Measurements from ENCODE around the gene GNG14. TPM values are rescaled to one million over a fixed set of nuclear protein-coding genes. Genes with fewer than 3 reads are reported as not detected.

Gene GNG14
- not detected in 2 replicates for total RNA-seq

GRCh38 chr19:12687496-12688196, at the start of gene GNG14:
Gene GNG14, plus strand, starts transcription at chr19:12687998. Its CDS starts 51 bp downstream, at chr19:12688049.

GRCh38 chr19:12666265-12667048, 21.3 kb upstream of the GNG14 start, which contains the start of the genes MAN2B1 and WDR83:
Gene MAN2B1, minus strand, starts transcription at chr19:12666742. Its CDS starts 41 bp downstream, at chr19:12666701.
Gene WDR83, plus strand, starts transcription at chr19:12666807. Its CDS starts 2,984 bp downstream, at chr19:12669791.

GRCh38 chr19:12681074-12681987, 6.5 kb upstream of the GNG14 start, which contains the start of gene DHPS:
Gene DHPS, minus strand, starts transcription at chr19:12681880. Its CDS starts 114 bp downstream, at chr19:12681766.

DNA sequence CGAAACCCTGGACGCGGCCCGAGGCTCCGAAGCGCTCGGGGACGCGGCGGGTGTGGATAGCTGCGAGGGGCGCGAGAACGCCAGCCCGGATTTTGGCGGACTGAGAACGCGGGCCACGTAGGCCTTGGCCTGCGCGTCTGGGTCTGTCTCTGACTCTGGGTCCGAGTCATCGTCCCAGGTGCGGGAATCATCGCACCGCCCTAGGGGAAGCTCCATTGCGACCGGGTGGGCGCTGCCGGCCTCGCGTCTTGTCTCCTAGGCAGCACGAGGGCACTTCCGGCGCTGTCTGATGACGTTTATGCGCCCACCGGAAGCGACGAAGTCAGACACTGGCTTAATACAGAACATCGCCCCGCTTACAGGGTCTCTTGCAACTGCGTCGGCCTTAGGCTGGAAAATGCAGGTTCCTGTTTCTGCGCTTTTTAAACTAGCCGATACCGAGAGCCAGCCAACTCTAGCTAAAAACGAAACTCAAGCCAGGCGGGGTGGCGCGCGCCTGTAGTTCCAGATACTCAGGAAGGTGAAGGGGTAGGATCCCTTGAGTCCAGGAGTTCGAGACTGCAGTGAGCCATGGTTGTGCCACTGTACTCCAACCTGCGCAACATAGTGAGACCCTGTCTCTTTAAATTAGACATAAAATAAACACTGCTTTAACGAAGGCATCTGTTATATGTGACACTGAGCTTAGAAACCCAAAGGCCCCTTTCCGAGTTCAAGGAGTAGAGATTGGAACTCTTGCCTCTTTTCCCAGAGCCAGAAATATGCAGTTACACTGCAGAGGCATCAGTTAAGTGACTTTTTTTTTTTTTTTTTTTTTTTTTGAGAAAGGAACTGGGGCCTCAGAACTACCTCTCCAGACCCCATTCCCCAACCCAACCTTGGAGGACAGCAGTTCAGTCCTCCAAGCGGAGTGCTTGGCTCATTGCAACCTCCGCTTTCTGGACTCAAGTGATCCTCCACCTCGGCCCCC, 8.9 kb downstream of the GNG14 start, which contains the start of gene FBXW9:
Gene FBXW9, minus strand, starts transcription at position 266 of the 970 bp plus-strand sequence. Its CDS starts 50 bp downstream, at position 216.

GRCh38 chr19:12723641-12724426, 36.0 kb downstream of the GNG14 start, which contains the start of gene TNPO2:
Gene TNPO2, minus strand, starts transcription at chr19:12723932. Its CDS starts 2,955 bp downstream, at chr19:12720977.

DNA sequence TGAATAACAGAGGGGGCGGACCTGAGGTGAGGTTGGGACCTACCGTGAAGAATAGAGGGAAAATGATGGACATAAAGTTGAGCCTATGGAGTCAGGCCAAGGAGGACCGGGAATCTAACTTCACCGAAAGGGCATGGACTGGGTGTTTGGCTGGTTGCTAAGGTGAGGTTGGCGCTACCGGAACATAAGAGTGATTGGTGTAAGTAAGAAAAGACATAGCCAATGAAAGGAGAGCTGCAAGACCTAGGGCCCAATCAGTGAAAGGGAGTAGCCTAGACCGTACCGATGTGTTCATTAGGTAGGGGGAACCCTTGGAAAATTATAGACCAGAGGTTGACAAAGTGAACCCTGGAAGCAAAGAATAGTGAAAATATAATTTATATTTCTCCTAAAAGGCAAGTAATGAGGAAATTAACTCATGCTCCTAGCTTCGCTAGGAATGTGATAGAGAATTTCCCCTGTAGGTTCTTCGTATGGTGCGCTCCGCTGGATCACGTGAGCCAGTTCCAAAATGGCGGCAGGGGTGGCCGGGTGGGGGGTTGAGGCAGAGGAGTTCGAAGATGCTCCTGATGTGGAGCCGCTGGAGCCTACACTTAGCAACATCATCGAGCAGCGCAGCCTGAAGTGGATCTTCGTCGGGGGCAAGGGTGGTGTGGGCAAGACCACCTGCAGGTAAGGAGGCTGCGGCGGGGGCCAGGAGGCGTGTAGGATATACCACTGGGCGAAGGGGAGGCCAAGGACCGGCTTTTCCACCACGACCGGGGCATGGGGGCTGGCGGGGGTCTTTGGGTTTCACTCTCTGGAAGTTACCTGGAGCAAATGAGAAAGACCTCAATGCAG, 49.4 kb downstream of the GNG14 start, which contains the start of gene GET3:
Gene GET3, plus strand, starts transcription at position 503 of the 840 bp plus-strand sequence. Its CDS starts 9 bp downstream, at position 512.

Other genes starting within 250 kb of the GNG14 start
- 1.6 and 2.2 TPM in 2 replicates for gene ZNF443, start 247.0 kb upstream of the GNG14 start, total RNA-seq
- gene ZNF709, start 203.2 kb upstream of the GNG14 start, total RNA-seq = 3.3 and 4.3 TPM in 2 replicates
- gene ZNF564, start 136.5 kb upstream of the GNG14 start, total RNA-seq = 6.8 and 11.4 TPM in 2 replicates
- gene ZNF490, start 77.2 kb upstream of the GNG14 start, total RNA-seq = 7.7 and 8.9 TPM in 2 replicates
- gene ZNF791, start 77.1 kb upstream of the GNG14 start, total RNA-seq = 11.2 and 14.1 TPM in 2 replicates
- 20.9 and 24.9 TPM in 2 replicates for gene MAN2B1, start 21.3 kb upstream of the GNG14 start, total RNA-seq
- gene WDR83, start 21.2 kb upstream of the GNG14 start, total RNA-seq = 8.8 and 11.3 TPM in 2 replicates
- 55.9 and 65.4 TPM in 2 replicates for gene DHPS, start 6.1 kb upstream of the GNG14 start, total RNA-seq
- gene FBXW9, start 8.6 kb downstream of the GNG14 start, total RNA-seq = 4.3 and 4.6 TPM in 2 replicates
- gene TNPO2, start 35.9 kb downstream of the GNG14 start, total RNA-seq = 19.8 and 27.3 TPM in 2 replicates
- gene TRIR, start 46.7 kb downstream of the GNG14 start, total RNA-seq = 140 and 192 TPM in 2 replicates
- 101 and 118 TPM in 2 replicates for gene GET3, start 49.5 kb downstream of the GNG14 start, total RNA-seq
- gene BEST2, start 63.8 kb downstream of the GNG14 start, total RNA-seq = not detected in 2 replicates
- gene HOOK2, start 87.6 kb downstream of the GNG14 start, total RNA-seq = 15.8 and 21.2 TPM in 2 replicates
- gene JUNB, start 103.5 kb downstream of the GNG14 start, total RNA-seq = 61.4 and 83.8 TPM in 2 replicates
- gene PRDX2, start 113.8 kb downstream of the GNG14 start, total RNA-seq = 244 and 259 TPM in 2 replicates
- 0.46 TPM in 1 of 2 replicates, not detected in the other for gene THSD8, start 114.1 kb downstream of the GNG14 start, total RNA-seq
- gene RNASEH2A, start 118.6 kb downstream of the GNG14 start, total RNA-seq = 6.5 and 7.3 TPM in 2 replicates
- gene RTBDN, start 146.6 kb downstream of the GNG14 start, total RNA-seq = not detected in 2 replicates
- 0.18 and 0.28 TPM in 2 replicates for gene MAST1, start 150.5 kb downstream of the GNG14 start, total RNA-seq
- 30.4 and 35.7 TPM in 2 replicates for gene DNASE2, start 193.5 kb downstream of the GNG14 start, total RNA-seq
- 0.09 TPM in 1 of 2 replicates, not detected in the other for gene KLF1, start 199.2 kb downstream of the GNG14 start, total RNA-seq
- 15.4 and 17.2 TPM in 2 replicates for gene GCDH, start 203.2 kb downstream of the GNG14 start, total RNA-seq
- gene SYCE2, start 231.3 kb downstream of the GNG14 start, total RNA-seq = 0.14 TPM in 1 of 2 replicates, not detected in the other
- 42.1 and 52.3 TPM in 2 replicates for gene FARSA, start 245.7 kb downstream of the GNG14 start, total RNA-seq

Measured in smooth muscle cell of bladder (primary cell).